AG10803 (cell line): Measurements from ENCODE around the gene DPH7.

Source experiments
- DNase-seq: peaks from one replicate; pipeline ENCODE4 v3.0.0; 2010; ENCODE audit warnings: low read depth
- H3K4me3 ChIP-seq: 2 replicates; pipeline ENCODE4 v1.5.1; 2011; ENCODE audit warnings: mild to moderate bottlenecking, low read length, control low read depth
- TF ChIP-seq, protein P1 (sequence below): conservative IDR thresholded peaks from 2 replicates; pipeline ENCODE4 v1.5.1; 2011; ENCODE audit warnings: mild to moderate bottlenecking, low read length, control low read depth, inconsistent platforms

Gene DPH7

DNA sequence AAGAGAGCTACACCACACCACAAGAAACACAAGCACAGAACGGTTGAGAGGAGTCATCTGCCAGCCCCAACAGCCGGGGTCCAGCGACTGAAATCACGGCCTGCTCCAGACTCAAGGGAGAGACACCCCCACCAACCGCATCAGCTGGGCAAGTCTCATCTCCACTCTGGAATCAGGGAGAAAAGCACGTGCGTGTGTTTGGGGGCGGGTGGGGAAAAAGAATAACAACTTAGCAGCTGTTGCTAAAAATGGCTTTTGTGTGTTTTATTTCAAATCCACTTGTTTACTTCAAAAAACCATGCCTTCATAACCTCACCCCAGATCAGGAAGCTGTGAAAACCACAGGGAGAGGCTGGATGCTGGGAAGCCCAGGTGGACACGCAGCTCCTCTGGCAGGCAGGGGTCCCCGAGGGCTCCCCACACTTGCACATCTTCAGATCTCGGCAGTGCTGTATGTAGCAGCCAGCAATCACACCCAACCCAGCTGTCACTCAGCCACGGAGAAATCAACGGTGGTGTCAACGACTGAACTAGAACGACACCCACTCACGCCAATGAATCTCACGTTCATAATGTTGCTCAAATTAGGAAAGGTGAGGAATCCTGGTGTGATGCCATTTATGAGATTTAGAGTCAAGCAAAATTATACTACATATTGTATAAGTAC lies 47.5 kb downstream of the DPH7 start:
- TF ChIP-seq, protein P1, sequence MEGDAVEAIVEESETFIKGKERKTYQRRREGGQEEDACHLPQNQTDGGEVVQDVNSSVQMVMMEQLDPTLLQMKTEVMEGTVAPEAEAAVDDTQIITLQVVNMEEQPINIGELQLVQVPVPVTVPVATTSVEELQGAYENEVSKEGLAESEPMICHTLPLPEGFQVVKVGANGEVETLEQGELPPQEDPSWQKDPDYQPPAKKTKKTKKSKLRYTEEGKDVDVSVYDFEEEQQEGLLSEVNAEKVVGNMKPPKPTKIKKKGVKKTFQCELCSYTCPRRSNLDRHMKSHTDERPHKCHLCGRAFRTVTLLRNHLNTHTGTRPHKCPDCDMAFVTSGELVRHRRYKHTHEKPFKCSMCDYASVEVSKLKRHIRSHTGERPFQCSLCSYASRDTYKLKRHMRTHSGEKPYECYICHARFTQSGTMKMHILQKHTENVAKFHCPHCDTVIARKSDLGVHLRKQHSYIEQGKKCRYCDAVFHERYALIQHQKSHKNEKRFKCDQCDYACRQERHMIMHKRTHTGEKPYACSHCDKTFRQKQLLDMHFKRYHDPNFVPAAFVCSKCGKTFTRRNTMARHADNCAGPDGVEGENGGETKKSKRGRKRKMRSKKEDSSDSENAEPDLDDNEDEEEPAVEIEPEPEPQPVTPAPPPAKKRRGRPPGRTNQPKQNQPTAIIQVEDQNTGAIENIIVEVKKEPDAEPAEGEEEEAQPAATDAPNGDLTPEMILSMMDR: no peak
- no peak for DNase-seq
- no peak overlapping the region for H3K4me3 ChIP-seq

GRCh38 chr9:137530331-137530730 lies 48.4 kb downstream of the DPH7 start:
- DNase-seq: no peak
- H3K4me3 ChIP-seq: no peak overlapping the region
- TF ChIP-seq, protein P1: no peak

DNA sequence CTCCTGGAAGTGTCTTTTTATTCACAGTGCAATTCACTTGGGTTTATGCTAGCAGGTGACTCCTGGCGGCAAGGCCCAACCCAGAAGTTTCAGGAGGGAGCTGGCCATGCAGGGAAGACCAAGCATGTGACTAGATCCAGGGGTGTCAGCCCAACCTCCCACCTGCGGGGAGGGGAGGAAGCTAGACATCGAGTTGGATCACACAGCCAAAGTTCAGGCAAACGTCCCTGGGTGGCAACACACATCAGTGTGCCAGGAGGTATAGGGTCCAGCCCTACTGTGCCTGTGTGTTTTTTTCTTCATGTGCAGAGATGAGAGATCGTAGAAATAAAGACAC lies 53.8 kb downstream of the DPH7 start:
- no peak for DNase-seq
- TF ChIP-seq, protein P1: no peak

DNA sequence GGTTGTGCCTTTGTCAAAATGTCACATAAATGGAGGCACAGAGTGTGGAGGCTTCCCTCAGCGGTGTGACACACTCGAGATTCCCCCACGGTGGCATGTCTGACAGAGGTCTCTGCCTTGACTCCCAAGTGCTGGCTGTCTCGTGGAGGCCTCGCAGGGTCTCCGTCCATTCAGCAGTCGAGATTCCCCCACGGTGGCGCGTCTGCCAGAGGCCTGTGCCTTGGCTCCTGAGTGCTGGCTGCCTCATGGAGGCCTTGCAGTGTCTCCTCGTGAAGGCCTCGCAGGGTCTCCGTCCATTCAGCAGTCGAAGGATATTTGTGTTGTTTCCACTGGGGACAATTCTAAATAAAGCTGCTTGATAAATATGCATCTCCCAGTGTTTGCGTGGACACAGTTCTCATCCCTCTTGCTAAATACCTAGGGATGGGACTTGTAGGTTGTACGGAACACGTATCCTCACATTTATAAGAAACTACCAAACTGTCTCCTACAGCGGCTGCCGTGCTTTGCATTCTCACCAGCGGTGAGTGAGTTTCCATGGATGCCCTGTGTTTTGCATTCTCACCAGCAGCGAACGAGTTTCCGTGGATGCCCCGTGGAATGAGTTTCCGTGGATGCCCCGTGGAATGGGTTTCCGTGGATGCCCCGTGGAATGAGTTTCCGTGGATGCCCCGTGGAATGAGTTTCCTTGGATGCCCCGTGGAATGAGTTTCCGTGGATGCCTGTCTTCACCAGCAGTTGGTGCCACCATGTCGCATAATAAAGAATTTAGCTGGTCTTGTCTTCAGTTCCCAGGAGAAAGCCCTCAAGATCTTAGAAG lies 54.4 kb downstream of the DPH7 start:
- no peak overlapping the region for H3K4me3 ChIP-seq
- DNase-seq: no peak
- TF ChIP-seq, protein P1: no peak

More for the DNA sequence above, 53.8 kb downstream of the DPH7 start:
- no peak overlapping the region for H3K4me3 ChIP-seq

DNA sequence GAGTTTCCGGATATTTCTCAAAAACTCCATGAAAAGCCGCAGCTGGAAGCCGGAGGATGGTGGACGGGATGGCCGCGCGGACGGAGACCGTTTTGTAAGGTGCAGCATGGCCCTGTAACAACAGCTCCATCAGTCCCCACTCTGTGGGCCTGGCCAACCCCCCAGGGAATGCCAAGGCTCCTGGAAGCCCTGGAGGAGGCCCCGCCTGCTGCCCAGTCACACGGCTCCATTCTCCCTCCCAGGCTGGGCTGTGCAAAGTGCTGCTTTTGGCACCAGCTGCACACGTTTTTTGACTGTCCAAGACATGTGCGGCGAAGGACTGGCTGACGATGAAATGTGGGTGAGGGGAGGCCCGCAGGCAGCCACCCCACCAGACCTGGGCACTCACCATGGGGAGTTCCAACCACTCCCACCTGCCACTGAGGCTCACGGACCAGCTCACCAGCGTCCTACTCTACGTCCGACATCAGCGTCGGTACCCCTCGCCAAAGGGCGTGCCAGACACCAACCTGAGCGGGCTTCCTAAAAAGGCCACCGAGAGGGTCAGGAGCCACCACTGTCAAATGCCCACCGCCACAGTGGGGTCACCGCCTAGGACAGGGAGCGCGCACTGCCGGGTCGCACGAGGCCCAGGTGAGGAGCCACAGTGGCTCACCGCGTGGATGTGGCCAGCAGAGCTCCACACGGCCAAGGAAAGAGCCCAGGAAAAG lies 55.8 kb downstream of the DPH7 start:
- TF ChIP-seq, protein P1: no peak
- H3K4me3 ChIP-seq: no peak overlapping the region
- no peak for DNase-seq

DNA sequence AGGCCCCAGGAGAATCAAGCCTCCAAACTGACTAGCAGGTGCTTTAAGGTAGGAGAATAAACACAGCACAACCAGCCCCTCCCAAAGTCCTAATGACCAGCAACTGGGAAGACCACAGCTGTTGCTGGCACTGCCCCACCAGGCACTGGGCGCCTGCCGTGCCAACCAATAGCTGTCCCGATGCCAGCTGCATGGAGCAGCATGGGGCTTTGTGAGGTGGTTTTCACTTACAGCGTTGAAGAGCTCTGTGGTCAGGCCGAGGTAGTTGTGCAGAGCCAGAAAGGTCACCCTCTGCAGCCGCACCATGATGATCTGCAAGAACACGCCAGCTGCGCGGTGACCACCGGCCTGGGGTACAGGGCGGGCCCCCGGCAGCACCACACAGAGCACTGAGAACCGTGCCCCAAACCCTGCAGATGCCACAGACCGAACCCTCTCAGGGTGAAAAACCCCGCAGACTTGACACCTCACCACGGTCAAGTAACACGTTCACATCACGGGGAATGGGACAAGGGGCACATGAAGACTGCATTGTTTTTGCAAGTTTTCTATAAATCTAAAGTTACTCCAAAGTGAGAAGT lies 57.2 kb downstream of the DPH7 start:
- H3K4me3 ChIP-seq: no peak overlapping the region
- DNase-seq: no peak
- TF ChIP-seq, protein P1: no peak
